GM19099 (cell line): Measurements from ENCODE around the gene HECTD4.

ENCODE experiments used
- POLR2A ChIP-seq: IDR thresholded peaks from 3 replicates; pipeline ENCODE4 v1.6.1; 2011; ENCODE audit warnings: low read depth; ENCODE audit not compliant: insufficient read length; ENCODE audit errors: extremely low read depth

Gene HECTD4

DNA sequence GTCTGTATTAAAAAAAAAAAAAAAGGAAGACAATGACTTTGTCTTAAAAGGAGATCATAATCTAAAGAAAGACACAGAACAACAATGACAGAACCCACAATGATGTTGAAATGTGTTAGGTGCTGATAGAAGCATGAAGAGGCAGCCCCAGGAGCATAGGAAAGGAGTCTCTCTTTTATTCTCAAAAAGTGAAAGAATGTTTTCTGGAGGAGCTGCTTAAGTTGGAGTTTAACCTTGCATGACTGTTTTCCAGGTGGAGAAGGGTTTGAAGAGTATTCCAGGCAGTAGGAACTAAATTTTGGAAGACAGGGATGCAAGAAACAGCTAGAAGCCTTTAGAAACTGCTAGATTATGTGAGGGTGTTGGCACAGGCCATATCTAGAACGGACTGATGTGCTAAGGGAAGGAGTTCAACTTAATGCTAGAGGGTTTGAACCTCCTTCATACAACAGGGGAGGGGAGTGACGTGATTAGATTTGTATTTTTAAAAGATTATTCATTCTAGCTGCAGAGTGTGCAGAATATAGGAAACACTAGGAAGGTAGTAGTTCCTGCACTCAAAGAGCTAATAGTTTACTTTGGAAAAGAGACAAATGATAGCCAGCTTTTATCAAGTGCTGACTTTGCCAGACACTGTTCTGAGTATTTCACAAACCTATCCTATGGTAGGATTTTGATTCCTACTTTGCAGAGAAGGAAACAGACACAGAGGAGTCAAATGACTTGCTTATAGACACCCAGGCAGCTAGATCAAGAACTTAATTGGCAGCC, 31.8 kb upstream of the HECTD4 start:
- no peak for TF ChIP-seq POLR2A

DNA sequence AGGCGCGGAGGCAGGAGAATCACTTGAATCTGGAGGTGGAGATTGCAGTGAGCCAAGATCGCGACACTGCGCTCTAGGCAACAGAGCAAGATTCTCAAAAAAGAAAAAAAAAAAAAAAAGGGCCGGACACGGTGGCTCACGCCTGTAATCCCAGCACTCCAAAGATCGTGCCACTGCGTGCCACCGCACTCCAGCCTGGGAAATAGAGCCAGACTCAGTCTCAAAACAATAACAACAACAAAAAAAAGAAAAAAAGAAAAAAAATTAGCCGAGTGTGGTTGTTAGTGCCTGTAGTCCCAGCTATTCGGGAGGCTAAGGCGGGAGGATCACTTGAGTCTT, 27.6 kb upstream of the HECTD4 start:
- no peak for TF ChIP-seq POLR2A

DNA sequence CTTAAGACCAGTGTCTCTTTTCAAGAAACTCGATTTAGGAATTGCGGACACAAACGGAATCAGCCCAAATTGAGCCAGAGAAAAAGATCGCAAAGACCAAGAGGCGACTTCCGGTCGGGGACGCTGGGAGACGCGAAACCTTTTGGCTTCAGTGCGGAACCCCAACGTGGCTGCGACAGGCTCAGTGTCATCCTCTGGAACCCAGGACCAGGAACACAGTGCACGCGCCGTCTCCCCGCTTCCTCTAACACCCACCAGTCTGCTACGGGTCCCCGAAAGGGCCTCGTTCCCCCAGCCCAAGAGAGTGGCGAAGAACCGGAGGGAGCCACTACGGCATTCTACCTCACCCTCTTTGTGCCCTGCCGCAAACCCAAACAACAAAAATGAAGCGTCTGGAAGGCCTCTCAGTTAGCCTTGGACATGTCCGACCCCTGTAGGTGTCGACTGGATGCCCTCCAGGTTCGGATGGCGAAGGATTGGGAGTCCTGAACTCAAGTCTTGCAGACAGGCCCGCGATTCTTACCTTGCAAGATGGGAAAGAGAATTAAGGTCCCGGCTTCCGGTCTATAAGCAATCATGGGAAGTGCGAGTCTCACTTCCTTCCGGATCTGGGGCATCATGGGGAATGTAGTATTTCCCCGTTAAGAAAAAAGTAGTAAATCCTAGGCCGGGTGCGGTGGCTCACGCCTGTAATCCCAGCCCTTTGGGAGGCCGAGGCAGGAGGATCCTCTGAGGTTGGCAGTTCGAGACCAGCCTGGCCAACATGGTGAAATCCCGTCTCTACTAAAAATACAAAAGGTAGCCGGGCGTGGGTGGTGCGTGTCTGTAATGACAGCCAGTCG, 27.1 kb upstream of the HECTD4 start, which contains the start of gene RPL6:
Gene RPL6 (minus strand): TSS at position 542 of the 842 bp plus-strand sequence. CDS start 949 bp downstream, outside the sequence.
- peak; percentile 98 for TF ChIP-seq POLR2A

DNA sequence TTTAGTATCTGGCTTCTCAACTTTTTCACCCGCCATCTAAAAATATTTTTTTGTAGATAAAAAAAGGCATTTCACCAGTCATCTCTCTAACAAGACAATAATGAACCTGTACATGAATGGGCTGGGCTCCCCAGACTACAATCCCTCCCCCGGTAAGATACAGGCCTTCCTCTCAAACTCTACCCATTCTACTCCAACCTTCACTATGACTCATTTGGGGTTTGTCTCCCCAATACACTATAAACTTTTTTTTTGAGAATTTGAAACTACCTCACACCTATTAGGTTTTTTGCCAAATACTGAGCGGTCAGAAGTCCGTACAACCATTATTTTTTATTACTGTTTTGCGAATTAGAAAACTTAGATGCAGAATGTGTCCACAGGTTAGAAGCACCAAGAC, 26.4 kb upstream of the HECTD4 start:
- no peak for TF ChIP-seq POLR2A

DNA sequence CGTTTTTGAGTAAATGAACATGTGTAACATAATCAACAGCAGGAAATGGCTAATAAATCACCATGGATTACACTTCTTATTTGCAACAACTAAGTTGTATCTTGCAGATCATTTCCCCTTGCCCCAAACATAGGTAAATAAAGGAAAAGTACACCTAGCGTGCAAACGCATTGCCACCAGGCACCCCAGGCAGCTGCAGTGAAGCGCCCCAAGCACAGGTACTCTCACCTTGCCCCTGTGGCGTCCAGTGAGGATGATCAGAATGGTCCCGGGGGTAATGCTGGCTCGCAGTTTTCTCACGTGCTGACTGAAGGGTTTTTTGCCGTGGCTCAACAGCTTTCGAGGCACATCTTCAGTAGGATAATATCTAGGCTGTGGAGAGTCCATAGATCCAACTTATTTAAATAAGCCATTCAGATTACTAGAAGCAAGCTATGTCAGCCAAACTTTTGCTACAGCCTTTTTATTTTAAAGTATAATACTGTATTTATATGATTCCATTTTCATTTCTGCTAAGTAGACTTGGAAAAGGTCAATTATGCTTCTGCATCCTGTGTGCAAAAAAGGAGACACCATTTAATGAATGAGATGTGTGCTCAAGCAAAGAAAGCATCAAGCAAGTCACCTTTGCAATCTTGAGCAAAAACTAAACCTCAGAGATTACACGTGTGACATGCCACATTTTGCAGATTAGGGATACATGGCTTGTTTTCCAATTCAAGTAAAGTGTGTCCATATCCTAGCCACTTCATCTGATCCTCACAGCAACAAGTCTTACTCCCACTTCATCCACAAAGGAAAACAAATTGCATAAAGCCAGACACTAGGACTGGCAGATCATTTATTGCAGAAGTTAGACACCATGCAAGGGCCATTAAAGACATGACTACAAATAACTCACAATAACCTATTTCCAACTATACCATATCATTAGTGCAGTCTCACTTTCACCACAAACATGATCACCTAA, 24.6 kb upstream of the HECTD4 start:
- TF ChIP-seq POLR2A = peak; percentile 27

DNA sequence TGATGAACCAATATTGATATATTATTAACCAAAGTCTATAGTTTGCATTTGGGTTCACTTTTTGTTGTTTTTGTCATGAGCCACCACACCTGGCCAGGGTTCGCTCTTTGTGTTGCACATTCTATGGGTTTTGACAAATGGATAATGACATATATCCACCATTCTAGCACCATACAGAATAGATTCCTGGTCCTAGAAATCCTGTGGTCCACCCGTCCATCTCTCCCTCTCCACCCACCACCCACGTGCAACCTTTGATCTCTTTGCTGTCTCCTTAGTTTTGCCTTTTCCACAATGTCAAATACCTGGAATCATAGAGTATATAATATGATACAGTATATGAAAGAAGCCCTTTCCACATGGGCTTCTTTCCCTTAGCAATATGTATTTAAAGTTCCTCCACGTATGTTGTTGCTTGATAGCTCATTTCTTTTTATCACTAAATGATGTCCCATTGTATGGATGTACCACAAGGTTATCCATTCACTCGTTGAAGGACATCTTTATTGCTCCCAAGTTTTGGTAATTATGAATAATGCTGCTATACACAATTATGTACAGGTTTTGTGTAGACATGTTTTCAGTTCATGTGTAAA, 19.8 kb upstream of the HECTD4 start:
- TF ChIP-seq POLR2A = no peak

DNA sequence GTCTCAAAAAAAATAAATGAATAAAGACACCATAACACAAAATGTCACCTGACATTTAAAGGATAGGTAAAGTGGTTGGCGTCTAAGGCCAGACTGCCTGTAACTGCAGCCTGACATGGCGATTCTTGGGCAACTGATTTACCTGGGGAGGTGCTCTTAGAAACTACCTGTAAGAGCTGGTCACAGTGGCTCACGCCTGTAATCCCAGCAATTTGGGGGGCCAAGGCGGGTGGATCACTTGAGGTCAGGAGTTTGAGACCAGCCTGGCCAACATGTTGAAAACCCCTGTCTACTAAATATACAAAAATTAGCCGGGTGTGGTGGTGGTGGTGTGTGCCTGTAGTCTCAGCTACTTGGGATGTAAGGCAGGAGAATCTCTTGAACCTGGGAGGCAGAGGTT, 18.8 kb upstream of the HECTD4 start:
- no peak for TF ChIP-seq POLR2A

DNA sequence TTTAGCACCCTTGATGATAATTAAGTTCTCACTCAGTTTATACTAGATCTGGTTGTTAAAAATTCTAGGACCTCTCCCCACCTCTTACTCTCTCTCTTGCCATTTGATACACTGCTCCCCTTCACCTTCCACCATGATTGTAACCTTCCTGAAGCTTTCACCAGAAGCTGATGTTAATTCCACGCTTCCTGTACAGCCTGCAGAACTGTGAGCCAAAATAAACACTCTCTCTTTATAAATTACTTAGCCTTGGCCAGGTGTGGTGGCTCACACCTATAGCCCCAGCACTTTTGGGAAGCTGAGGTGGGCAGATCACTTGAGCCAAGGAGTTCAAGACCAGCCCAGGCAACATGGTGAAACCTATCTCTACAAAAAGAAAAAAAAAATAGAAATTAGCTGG, 11.1 kb upstream of the HECTD4 start:
- no peak for TF ChIP-seq POLR2A

DNA sequence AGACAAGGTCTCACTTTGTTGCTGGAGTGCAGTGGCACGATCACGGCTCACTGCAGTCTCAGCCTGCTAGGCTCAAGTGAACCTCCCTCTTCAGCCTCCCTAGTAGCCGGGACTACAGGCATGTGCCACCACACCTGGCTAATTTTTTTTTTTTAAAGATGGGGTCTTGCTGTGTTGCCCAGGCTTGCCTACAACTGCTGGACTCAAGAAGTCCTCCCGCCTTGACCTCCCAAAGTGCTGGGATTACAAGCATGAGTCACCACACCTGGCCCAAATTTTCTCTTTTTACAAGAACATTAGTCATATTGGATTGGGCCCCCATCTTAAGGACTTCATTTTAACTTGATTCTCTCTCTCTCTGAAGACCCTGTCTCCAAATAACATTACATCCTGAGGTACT, 7.0 kb upstream of the HECTD4 start:
- no peak for TF ChIP-seq POLR2A

DNA sequence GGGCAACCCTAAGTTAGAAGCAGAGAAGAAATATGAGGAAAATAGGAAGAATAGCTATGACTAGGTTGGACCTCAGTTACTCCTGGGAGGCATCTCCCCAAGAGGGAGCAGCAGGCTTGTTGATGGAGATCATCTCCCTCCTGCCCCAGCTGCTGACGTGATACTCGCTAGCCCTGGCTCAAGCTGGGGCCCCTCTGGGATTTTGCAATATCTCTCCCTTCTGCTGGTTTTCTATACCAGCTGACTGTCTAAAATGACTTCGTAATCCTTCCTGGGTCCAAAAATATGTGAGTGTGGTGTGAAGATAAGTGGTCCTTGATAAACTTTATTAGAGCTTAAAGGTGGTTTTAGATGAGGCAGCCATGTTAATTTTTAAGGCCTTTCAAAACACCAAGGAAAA, 4.5 kb upstream of the HECTD4 start:
- no peak for TF ChIP-seq POLR2A

DNA sequence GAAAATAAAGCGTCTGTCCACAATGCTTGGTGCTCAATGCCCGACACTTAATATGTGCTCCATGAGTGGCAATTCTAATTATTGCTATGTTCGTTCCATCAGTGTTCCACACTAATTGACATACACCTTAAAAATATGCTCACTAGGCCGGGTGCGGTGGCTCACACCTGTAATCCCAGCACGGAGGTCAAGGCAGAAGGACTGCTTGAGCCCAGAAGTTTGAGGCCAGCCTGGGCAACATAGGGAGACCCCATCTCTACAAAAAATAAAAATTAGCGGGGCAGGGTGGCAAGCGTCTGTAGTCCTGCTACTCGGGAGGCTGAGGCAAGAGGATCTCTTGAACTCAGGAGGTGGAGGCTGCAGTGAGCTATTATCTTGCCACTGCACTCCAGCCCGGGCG, 635 bp upstream of the HECTD4 start:
- TF ChIP-seq POLR2A = no peak

DNA sequence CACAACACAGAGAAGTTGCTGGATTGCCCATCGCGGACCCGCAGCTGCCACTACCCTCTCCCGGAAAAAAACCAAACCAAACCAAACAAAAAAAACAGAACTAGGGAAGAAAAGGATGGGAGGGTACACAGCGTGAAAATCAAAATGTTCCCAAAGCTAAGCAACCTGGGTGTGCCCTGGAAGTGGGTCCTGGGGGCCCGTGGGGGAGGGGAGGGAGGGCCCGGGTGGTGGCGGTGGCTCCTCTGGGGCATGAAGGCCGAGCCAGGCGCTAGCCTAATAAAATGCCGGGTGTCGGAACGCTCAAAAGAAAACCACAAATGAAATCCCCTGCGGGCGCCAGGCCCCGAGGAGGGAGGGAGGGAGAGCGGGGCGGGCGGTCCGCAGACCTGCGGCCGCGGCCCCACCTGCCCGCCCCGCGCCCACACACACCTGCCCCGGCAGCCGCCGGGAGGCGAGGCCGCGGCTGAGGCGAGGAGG, 787 bp downstream of the HECTD4 start:
- no peak for TF ChIP-seq POLR2A

DNA sequence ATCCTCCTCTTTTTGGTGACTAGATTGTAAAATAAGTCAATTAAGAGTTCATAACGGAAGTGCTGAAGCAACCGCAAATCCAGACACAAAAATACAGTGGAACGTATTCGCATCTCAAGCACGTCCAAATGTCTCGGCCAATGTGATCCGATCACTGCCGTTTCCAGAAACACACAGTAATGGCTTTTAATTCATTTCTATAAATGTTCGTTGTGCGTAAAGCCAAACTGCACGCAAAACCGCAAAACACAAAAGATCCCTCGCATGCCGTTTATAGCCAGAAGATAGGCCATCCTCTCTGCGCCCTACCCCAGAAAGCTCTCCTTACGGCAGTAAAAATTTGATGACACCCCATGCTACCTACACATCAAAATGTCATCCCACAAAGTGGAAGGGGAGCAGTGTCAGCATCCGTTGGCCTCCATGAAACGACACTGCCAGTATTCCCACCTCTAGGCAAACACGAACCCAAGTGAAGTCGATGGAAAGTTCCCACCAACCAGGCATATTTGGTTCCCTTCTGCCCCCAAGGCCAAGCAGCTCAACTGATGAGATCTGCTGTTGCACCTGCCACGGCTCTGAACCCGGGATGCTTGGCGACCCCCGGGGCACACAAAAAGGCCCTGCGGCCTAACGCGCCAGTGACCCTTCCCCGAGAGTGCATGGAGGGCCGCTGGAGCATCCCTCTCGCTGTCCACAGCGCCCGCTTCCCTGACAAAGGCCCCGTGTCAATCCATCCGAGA, 1.4 kb downstream of the HECTD4 start:
- no peak for TF ChIP-seq POLR2A

DNA sequence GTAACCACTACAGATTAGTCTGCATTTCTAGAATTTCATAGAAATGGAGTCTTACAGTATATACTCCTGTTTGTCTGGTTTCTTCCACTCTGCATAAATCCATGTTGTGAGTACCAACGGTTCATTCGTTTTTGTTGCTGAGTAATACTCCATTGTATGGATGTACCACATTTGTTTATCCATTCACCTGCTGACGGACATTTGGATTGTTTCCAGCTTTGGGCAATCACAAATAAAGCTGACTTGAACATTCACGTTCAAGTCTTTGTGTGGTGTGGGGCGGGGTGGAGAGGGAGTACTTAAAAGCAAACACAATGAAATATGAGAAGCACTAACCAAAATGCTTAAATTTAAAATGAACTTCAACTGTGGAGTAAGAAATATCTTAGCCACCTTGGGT, 7.1 kb downstream of the HECTD4 start:
- no peak for TF ChIP-seq POLR2A
